ENCODE measurements around the gene OTP.

OTP gene

DNA sequence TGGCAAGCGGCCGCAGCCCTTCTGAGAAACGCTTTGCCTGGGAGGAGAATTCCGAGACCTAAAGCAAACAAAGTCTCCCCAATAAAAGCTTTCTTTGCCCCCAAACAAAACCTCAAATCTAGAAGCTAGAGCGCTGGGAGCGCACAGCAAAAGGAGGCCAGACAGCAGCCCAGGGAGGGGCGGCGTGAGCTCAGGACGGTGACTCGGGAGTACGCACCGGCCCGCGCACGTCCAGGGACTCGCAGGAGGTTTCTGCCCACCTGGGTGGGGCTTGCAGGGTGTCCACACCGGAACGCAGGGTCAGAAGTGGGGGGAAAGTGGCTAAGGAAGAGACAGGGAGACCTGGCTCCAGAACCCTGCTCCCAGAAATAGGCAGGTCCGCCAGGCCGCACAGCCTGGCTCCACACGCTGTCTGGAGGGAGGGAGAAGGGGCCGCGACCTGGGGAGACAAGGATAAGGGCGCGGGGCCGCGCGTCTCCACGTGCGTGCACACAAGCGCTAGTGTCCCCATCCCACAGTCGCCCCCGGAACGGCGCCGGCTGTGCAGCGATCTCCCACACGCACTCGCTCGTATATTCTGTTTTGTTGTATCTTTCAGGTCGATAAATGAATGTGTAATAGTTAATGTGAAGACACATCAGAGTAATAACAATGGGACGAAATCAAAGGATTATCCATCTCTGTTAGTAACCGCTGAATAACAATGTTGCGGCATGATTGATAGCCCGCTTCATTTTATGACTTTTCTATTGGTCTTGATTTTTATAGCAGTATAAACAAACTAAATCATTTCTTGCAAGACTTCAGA is 2.3 kb upstream of the OTP start:
- DNase-seq (ENCODE audit: low read depth in 1 of 2, low spot score in 1 of 2): no peak

GRCh38 chr5:77638763-77639671 is 504 bp upstream of the OTP start:
- no peak for DNase-seq (ENCODE audit: low read depth in 1 of 2, low spot score in 1 of 2)

DNA sequence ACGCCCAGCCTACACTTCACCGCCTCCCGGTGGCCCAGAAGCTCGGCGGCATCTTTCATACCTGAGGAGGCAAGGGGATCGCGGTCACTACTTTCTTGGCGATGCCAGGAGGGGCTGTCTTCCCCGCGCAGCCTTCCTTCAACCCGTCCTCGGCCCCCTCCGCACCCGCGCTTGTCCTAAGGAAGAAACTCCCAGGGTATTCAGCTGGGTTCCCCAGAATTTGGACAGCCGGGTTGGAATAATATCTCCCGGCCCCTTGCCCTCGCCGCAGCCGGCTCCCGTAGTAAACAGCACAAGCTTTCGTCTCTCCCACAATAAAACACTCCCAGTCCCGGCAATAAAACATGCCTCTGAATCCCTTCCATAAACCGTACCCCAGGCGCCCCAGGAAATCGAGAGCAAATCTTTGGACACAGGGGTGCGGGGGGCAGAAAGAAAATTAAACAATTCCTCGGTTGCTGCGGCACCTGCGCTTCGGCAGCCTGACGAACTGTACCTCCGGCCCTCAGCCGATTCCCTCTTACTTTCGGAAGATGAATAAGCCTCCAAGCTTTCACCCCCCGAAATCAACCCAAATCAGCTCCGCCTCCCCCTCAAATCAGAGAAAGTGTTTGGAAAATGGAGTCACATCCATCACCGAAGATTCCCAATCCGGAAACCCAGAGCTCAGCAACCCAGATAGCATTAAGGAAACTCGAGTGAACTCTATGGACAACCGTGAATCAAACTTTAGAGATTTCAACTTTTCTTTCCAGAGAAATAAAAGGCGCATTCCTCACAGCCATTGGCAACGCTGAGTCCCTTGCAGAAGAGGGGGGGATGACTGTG is 1.1 kb downstream of the OTP start:
- no peak for DNase-seq (ENCODE audit: low read depth in 1 of 2, low spot score in 1 of 2)

DNA sequence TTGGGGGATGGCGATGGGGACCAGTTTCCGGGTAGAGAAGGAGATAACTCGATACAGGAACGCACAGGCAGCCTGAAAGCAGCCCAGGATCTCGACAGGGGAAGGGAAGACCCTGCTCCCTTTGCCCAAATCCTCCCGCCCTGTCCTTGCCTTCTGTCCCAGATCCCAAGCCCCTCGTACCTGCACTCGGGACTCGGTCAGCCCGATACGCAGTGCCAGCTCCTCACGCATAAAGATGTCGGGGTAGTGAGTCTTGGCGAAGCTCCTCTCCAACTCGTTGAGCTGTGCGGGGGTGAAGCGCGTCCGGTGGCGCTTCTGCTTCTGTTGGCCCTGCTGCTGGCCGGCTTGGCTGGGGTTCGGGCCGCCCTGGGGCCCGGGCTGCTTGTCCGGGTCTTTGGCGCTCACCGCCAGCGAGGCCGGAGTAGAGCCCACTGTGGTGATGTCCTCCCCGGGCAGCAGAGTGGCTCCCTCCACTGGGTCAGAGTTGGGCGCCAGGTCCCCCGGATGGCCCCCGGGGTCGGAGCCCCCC is 1.8 kb downstream of the OTP start:
- no peak for DNase-seq (ENCODE audit: low read depth in 1 of 2, low spot score in 1 of 2)

DNA sequence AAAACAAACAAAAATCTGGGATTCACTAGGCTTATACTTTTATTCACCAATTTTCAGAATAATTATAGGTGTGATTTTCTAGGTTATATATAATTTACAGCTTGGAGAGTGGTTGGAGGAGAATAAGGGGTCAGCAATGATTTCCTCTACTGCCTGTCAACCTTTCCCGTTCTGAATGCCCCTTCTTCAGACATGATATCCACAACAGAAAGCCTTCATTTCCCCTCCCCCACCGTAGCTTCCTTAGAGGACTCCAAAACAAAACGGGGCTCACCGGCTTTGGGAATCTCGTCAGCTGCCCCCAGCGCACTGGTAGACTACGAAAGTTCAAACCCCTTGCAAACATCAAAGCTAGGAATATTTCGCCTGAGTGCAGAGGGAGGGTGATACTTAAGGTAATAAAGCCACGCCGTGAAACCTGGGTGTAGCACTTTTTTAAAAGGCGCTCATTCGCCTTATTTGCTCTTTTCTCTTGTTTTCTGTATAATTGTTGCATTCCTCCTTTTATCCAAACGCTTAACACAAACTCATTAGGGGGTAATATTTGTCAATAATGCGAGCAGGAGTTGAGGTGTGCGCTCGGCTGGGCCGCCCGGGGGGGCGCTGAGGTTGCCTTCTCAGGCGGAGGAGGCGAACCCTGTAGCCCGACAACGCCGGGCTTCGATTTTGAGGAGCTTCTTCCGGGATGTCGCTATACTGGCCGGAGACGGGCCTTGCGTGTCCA is 2.4 kb downstream of the OTP start:
- no peak for DNase-seq (ENCODE audit: low read depth in 1 of 2, low spot score in 1 of 2)

DNA sequence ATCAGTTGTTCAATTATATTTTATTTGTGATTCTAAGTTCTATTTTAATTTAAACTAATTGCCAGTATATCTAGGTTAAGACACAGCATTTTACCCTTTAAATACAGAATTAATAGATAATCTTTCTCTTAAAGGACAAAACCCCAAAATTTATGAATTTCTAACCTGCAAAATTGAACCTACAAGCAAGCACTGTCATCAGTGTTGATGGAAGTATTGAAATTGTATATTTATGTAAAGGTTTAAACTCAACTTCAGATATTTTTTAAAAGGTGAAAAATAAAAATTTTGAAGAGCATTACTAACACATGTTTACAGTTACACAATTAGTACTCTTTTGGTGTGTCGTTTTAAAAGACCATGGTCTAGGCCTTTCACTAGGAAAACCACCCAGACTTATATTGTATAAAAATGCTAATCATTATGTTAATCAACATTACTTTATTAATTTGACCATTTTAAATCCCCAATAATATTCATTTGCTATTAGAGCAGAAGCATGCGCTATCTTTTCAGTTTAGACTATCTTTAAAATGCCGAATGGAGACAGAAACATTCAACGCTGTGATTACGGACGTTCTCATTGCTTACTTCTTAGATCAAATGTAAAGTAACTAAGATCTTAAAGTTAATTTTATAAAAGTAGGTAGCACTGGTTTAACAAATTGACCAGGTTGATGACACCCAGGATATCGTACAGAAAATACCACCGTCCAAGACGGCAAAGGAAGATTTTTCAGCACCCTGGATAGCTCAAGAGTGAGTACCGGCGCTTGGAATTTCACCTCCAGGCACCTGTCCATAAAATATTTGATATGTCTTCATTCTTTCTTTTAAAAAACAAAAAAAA is 3.2 kb downstream of the OTP start:
- no peak for DNase-seq (ENCODE audit: low read depth in 1 of 2, low spot score in 1 of 2)

DNA sequence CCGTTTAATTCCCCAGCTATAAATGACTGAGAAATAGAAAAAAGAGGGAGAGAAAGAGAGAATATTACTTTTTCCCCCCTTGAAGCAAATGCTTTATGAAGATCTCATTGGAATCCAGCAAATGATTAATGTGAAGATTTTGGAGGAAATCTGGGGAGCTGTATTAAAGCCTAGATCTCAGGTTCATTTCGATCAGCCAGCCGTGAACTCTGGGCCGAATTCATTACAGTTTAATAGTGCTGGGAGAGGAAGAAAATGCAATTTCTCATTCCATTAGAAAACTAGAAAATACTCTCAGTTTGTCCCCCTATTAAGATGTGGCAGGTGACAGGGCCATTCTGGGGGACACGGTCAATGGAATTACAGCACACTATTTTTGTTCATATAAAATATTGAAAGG is 4.8 kb downstream of the OTP start:
- DNase-seq (ENCODE audit: low read depth in 1 of 2, low spot score in 1 of 2): no peak

DNA sequence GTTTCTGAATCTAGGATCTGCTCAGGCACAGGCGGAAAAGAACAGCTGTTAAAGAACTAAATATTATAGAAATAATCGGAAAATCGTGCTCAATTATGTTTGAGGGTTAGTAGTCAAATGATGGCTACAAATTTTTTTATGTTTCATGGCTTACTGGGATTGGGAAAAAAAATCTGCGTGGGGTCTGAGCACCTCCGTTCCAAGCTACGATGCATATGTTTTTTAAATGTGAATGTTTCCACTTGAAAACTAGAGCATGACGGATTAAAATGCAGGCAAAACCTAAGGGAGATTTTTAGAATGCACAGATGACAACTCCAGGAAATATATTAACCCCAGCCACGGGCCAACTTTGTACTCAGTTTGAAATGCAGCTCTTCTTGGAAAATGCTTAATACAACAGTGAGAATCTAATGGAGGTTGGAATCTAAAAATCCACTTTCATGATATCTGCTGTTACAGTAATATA is 5.3 kb downstream of the OTP start:
- DNase-seq (ENCODE audit: low read depth in 1 of 2, low spot score in 1 of 2): no peak

DNA sequence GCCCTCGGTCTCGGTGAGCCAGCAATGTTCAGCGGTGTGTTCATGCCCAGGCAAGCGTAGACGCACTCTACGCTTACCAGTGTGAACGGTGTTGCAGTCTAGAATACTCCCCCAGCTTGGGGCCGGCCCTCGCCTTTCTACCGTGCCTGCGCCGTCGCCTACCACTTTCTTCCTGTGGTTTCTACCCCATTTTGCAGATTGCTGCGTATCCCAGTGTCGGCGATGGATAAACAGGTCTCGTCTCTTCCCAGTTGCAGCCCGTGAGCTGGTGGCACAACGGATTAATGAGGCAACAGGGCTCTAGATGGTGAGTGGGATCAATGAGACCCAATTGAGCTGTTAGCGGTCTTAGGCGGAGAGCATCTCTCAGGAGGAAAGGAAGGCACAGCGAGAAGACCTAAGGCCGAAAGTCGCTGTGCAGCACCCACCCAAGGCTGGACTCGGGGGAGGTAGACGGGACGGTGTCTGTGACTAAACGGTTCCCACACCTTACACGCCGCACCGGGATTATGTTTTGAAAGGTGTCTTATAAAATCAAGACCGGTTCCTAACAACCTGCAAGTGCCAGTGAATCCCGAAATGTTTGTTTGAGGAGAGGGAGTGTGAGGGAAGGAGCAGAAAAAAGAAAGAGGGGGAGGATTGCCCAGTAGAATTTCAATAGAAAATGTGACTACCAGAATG is 5.8 kb downstream of the OTP start:
- no peak for DNase-seq (ENCODE audit: low read depth in 1 of 2, low spot score in 1 of 2)

- no peak for DNase-seq (ENCODE audit: low read depth in 1 of 2, low spot score in 1 of 2)
These were observed 8.3 kb downstream of the OTP start for GRCh38 chr5:77630114-77630680.

- DNase-seq (ENCODE audit: low read depth in 1 of 2, low spot score in 1 of 2): no peak
These were observed 8.9 kb downstream of the OTP start for GRCh38 chr5:77629509-77630113.

DNA sequence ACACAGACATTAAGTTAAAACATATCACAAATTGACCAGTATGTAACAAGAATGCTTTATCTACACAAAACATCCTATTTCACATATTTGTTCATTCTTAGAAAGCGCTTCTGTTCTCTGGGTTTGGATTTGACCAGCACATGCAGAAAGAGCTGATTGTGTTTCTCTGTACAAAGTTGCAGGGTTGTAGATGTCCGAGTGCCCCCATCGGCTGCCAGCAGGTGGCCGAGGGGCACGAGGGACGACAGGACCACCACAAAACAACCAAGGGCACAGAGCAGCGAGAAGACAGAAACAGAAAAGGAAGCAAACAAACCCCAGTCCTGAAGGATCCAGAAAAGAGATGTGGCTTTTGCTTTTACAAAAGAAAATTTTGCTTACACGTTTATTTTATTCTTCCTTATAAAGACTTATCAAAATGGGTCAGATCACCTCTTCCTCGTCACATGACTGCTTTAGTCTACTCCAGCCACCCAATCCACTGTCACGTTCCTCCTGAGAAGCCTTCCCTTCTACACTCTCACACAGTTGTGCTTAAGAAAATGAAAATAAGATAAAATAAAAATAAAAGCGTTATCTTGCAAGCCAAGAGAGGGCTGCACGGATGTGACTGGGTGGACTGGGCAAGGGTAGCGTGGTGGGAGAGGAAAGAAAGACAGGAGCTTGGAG is 9.5 kb downstream of the OTP start:
- DNase-seq (ENCODE audit: low read depth in 1 of 2, low spot score in 1 of 2): no peak

DNA sequence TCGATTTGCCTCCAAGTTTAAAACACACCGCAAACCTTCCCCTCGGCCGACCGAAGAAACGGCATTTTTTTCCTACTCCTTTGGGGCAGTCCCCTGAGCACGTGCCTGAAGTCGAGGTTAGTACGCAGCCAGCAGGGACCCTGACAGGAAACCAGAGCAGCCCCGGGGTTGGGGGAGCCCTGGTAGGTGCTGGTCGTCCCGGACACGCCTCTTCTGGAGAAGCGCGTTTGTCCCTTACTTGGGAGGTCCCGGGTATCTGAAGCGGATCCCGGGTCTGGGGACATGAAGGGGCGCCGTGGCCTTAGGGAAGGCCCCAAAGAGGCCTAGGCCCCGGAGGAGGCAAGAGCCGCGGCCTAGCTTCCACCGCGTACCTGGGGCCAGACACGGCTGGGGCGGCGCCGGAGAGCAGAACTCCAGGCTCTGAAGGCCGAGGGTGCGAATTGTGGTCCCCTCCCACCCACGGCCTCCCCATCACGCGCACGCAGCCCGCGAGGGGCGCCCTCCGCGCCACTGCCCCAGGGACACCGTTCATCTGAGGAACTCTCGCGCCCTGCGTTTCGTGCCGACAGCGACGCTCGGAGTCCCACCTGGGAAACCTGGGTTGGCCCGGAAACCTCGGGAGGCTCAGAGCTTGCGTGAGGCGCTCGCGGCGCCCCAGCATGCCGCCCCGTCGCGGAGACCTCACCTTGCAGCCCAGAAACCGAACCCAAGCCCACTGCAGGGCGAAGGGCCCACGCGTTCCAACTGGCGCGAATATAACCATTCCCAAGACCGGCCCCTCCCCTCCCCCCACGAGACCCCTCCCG is 10.4 kb downstream of the OTP start:
- no peak for DNase-seq (ENCODE audit: low read depth in 1 of 2, low spot score in 1 of 2)

GRCh38 chr5:77623203-77623740 is 15.2 kb downstream of the OTP start:
- DNase-seq (ENCODE audit: low read depth in 1 of 2, low spot score in 1 of 2): no peak

DNA sequence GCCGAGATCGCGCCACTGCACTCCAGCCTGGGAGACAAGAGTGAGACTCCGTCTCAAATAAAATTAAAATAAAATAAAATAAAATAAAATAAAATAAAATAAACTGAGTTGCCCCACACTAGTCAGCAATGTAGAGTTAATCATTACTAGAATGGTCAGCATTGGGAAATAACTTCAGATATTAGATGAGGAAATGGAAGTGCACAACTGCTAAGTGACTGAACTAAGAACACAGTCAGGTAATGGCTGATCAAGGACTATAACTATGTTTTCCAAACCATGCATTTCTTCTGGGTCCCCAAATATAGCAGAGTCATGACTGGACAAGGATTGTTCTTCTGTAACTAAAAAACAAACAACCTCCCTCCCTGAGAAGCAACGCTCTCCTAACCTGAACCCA is 17.1 kb downstream of the OTP start:
- DNase-seq (ENCODE audit: low read depth in 1 of 2, low spot score in 1 of 2): no peak

- no peak for DNase-seq (ENCODE audit: low read depth in 1 of 2, low spot score in 1 of 2)
These were observed 18.1 kb downstream of the OTP start for GRCh38 chr5:77620405-77620804.

DNA sequence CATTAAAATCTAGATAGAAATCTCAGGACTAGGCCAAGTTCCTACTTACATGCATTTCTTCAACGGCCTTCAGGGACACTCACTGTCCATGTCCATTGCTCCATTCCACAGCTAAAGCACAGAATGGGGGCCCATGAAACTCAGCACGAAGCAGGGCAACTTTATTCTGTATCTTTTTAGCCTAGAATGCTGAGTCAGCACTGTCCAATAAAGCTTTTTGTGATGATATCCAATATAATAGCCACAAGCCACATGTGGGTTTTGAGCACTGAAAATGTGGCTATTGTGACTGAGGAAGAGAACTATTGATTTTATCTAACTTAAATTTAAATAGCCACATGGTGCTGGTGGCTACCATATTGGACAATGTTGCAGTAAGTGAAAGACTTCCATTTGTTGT is 21.6 kb downstream of the OTP start:
- DNase-seq (ENCODE audit: low read depth in 1 of 2, low spot score in 1 of 2): no peak
